ENCODE data around the gene ADAMTS6. TPM values are rescaled to one million over a fixed set of nuclear protein-coding genes. Genes with fewer than 3 reads are reported as not detected.

The ADAMTS6 gene
- total RNA-seq, 1 donor: 95.9 TPM

DNA sequence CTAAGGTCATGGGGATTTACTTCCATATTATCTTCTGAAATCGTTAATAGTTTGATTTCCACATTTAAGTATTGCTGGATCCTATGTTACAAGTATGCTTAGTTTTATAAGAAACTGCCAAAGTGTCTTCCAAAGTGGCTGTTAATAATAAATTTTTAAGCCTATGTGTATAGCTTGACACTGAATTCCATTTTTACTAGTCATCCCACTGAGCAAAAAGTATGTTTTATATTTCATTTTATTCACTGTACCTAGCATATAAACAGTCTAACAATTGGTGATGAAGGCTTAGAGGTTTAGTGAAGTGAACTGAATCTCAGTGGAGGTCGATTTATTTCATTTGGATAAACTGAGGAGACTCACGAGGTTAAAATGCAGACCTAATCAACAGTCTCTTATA, 174.6 kb downstream of the ADAMTS6 start:
- no peak for DNase-seq (ENCODE audit: low read depth)
- H3K4me3 ChIP-seq (ENCODE audit: low read depth, low read length): no peak overlapping the region

DNA sequence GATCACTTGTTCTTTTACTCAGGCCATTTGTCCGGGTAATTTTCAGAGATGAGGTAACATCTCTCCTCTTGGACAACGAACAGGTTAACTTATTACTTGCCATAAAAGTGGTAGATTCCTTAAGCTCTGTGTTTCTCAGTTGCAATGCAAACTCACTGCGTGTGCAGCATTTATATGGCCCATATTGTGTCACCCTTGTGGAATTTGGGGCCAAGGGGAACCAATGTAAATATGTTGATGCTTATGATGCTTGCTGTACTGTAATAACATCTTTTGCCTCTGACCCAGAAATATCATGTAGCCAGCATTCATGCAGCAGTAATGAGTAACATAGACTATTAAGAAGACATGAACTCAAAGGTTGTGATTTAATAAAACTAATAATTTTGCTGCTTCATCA, 175.8 kb downstream of the ADAMTS6 start:
- no peak overlapping the region for H3K4me3 ChIP-seq (ENCODE audit: low read depth, low read length)
- no peak for TF ChIP-seq CTCF (IDR thresholded peaks at IDR 0.05; ENCODE audit: insufficient read depth, low read depth, low read length)
- peak; percentile 16 for DNase-seq (ENCODE audit: low read depth)

More for the DNA sequence above, 174.6 kb downstream of the ADAMTS6 start:
- no peak for TF ChIP-seq CTCF (IDR thresholded peaks at IDR 0.05; ENCODE audit: insufficient read depth, low read depth, low read length)

DNA sequence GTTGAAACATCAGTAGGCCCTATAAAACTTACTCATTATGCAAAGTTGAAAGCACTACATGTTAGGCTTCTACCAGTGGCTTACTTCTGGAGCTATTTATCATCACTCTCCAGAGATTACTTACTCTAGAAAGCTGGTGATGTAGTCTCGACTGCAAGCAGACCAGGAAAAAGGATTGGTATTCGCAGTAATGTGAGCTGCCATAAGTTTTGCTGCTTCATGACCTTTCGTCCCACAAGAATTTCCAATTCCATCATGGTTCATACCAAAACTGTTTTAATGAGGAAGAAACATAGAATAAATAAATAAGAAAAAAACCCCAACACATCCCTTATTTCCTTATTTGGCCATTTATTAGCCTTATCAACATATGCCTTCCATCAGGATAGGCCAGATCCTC, 181.9 kb downstream of the ADAMTS6 start:
- no peak for TF ChIP-seq CTCF (IDR thresholded peaks at IDR 0.05; ENCODE audit: insufficient read depth, low read depth, low read length)
- H3K4me3 ChIP-seq (ENCODE audit: low read depth, low read length): no peak overlapping the region
- DNase-seq (ENCODE audit: low read depth): peak; percentile 54

- TF ChIP-seq CTCF (IDR thresholded peaks at IDR 0.05; ENCODE audit: insufficient read depth, low read depth, low read length): no peak
- no peak for DNase-seq (ENCODE audit: low read depth)
- H3K4me3 ChIP-seq (ENCODE audit: low read depth, low read length): no peak overlapping the region
Measured at GRCh38 chr5:65296067-65296466, 185.7 kb downstream of the ADAMTS6 start.

DNA sequence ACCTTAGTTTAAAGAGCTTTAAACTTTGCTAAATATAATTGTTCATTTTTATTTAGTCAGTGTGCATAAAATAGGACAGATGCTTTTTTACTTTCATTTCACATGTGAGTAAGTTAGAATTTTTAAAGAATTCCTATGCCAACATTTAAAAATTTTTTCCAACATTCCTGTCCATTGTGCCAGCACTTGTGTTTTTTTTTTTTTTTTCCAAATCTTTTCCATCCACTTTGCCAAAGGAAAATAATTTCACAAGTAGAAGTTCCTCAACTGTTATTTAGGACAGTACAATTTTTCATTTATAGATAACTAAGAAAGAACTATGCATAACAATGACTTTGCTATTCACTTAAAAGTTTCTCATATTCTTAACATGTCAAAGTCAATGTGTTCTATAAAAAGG, 189.5 kb downstream of the ADAMTS6 start:
- DNase-seq (ENCODE audit: low read depth): no peak
- no peak for TF ChIP-seq CTCF (IDR thresholded peaks at IDR 0.05; ENCODE audit: insufficient read depth, low read depth, low read length)
- H3K4me3 ChIP-seq (ENCODE audit: low read depth, low read length): no peak overlapping the region

- no peak for TF ChIP-seq CTCF (IDR thresholded peaks at IDR 0.05; ENCODE audit: insufficient read depth, low read depth, low read length)
- DNase-seq (ENCODE audit: low read depth): peak; percentile 13
- H3K4me3 ChIP-seq (ENCODE audit: low read depth, low read length): no peak overlapping the region
Measured at GRCh38 chr5:65290677-65291076, 191.0 kb downstream of the ADAMTS6 start.

GRCh38 chr5:65288657-65289056, 193.1 kb downstream of the ADAMTS6 start:
- H3K4me3 ChIP-seq (ENCODE audit: low read depth, low read length): no peak overlapping the region
- no peak for TF ChIP-seq CTCF (IDR thresholded peaks at IDR 0.05; ENCODE audit: insufficient read depth, low read depth, low read length)
- no peak for DNase-seq (ENCODE audit: low read depth)

Measured in fibroblast of villous mesenchyme (primary cell).